ENCODE measurements around the gene OVCA2. TPM values are rescaled to one million over a fixed set of nuclear protein-coding genes. Genes with fewer than 3 reads are reported as not detected.
"Not testable (repeated sequence)": the region's sequence is repeated elsewhere in the genome, so short reads cannot be mapped to it uniquely, and the experiment has no call there.

Gene OVCA2
- total RNA-seq, 2 experiments from 2014 or later = 22.7 to 24.7 TPM

- no peaks in the 10 kb centered on the region for H3K36me3 Mint-ChIP-seq (ENCODE audit: low read depth)
- no peaks in the 10 kb centered on the region for H3K9me3 Mint-ChIP-seq
- no peaks in the 10 kb centered on the region for H3K4me1 Mint-ChIP-seq (ENCODE audit: low read depth)
- H3K27me3 Mint-ChIP-seq (ENCODE audit: low read depth) = peaks cover 11% of the 10 kb centered on the region
- no peak overlapping the region for H3K4me3 Mint-ChIP-seq
- H3K27ac Mint-ChIP-seq = no peak overlapping the region
- CTCF ChIA-PET = no interaction called here
- DNase-seq = no peak
- intact Hi-C loops (cut with micrococcal nuclease) = no loop called here
These were observed 38.3 kb upstream of the OVCA2 start for GRCh38 chr17:2003525-2003924.

GRCh38 chr17:2004435-2004952 lies 37.3 kb upstream of the OVCA2 start:
- no peak for DNase-seq
- intact Hi-C loops (cut with micrococcal nuclease) = no loop called here
- H3K27ac Mint-ChIP-seq = no peak overlapping the region
- no peaks in the 10 kb centered on the region for H3K9me3 Mint-ChIP-seq
- CTCF ChIA-PET = no interaction called here
- no peak overlapping the region for H3K4me3 Mint-ChIP-seq
- H3K27me3 Mint-ChIP-seq (ENCODE audit: low read depth) = peaks cover 3% of the 10 kb centered on the region
- H3K4me1 Mint-ChIP-seq (ENCODE audit: low read depth) = no peaks in the 10 kb centered on the region
- H3K36me3 Mint-ChIP-seq (ENCODE audit: low read depth) = no peaks in the 10 kb centered on the region

- CTCF ChIA-PET = no interaction called here
- H3K9me3 Mint-ChIP-seq = no peaks in the 10 kb centered on the region
- DNase-seq = no peak
- H3K27me3 Mint-ChIP-seq (ENCODE audit: low read depth) = peaks cover 3% of the 10 kb centered on the region
- no peak overlapping the region for H3K4me3 Mint-ChIP-seq
- no peak overlapping the region for H3K27ac Mint-ChIP-seq
- no peaks in the 10 kb centered on the region for H3K36me3 Mint-ChIP-seq (ENCODE audit: low read depth)
- no peaks in the 10 kb centered on the region for H3K4me1 Mint-ChIP-seq (ENCODE audit: low read depth)
- intact Hi-C loops (cut with micrococcal nuclease) = no loop called here
These were observed 33.3 kb upstream of the OVCA2 start for GRCh38 chr17:2008332-2009126.

- CTCF ChIA-PET = interaction anchor here (0.7 to 1.0 kb wide), 2 partner anchors 9 to 37 kb away, joined by 3 read pairs; no protein-coding TSS in a partner anchor
- Mint-ChIP-seq H3K9me3 (no peaks in the 10 kb centered on the region), H3K36me3 (ENCODE audit: low read depth) (no peaks in the 10 kb centered on the region), H3K27me3 (ENCODE audit: low read depth) (peaks cover 6% of the 10 kb centered on the region), H3K4me1 (ENCODE audit: low read depth) (no peaks in the 10 kb centered on the region), H3K27ac (no peak overlapping the region), H3K4me3 (no peak overlapping the region)
- DNase-seq = no peak
- intact Hi-C loops (cut with micrococcal nuclease) = no loop called here
These were observed 32.1 kb upstream of the OVCA2 start for GRCh38 chr17:2009737-2010136.

- no peak overlapping the region for H3K27ac Mint-ChIP-seq
- H3K9me3 Mint-ChIP-seq = no peaks in the 10 kb centered on the region
- H3K36me3 Mint-ChIP-seq (ENCODE audit: low read depth) = no peaks in the 10 kb centered on the region
- H3K4me1 Mint-ChIP-seq (ENCODE audit: low read depth) = no peaks in the 10 kb centered on the region
- peaks cover 7% of the 10 kb centered on the region for H3K27me3 Mint-ChIP-seq (ENCODE audit: low read depth)
- intact Hi-C loops (cut with micrococcal nuclease) = no loop called here
- DNase-seq = no peak
- H3K4me3 Mint-ChIP-seq = no peak overlapping the region
- CTCF ChIA-PET = interaction anchor here (0.6 kb wide), 1 partner anchor 131 kb away, joined by 3 read pairs; no protein-coding TSS in a partner anchor
These were observed 30.1 kb upstream of the OVCA2 start for GRCh38 chr17:2011411-2012371.

GRCh38 chr17:2012499-2012898 lies 29.3 kb upstream of the OVCA2 start:
- Mint-ChIP-seq H3K4me1 (ENCODE audit: low read depth) (no peaks in the 10 kb centered on the region), H3K27ac (no peak overlapping the region), H3K9me3 (no peaks in the 10 kb centered on the region), H3K4me3 (no peak overlapping the region), H3K27me3 (ENCODE audit: low read depth) (peaks cover 7% of the 10 kb centered on the region), H3K36me3 (ENCODE audit: low read depth) (no peaks in the 10 kb centered on the region)
- DNase-seq = no peak
- CTCF ChIA-PET = no interaction called here
- intact Hi-C loops (cut with micrococcal nuclease) = no loop called here

GRCh38 chr17:2013220-2013993 lies 28.4 kb upstream of the OVCA2 start:
- H3K36me3 Mint-ChIP-seq (ENCODE audit: low read depth); H3K4me1 Mint-ChIP-seq (ENCODE audit: low read depth); H3K4me3 Mint-ChIP-seq; H3K27ac Mint-ChIP-seq; H3K9me3 Mint-ChIP-seq; DNase-seq; intact Hi-C loops (cut with micrococcal nuclease); CTCF ChIA-PET; H3K27me3 Mint-ChIP-seq (ENCODE audit: low read depth): not testable (repeated sequence)

GRCh38 chr17:2013994-2014317 lies 27.9 kb upstream of the OVCA2 start:
- Mint-ChIP-seq H3K27me3 (ENCODE audit: low read depth) (peaks cover 7% of the 10 kb centered on the region), H3K4me3 (no peak overlapping the region), H3K36me3 (ENCODE audit: low read depth) (no peaks in the 10 kb centered on the region), H3K27ac (no peak overlapping the region), H3K4me1 (ENCODE audit: low read depth) (no peaks in the 10 kb centered on the region), H3K9me3 (no peaks in the 10 kb centered on the region)
- intact Hi-C loops (cut with micrococcal nuclease) = no loop called here
- CTCF ChIA-PET = no interaction called here
- no peak for DNase-seq

- H3K9me3 Mint-ChIP-seq = no peaks in the 10 kb centered on the region
- intact Hi-C loops (cut with micrococcal nuclease) = no loop called here
- H3K36me3 Mint-ChIP-seq (ENCODE audit: low read depth) = no peaks in the 10 kb centered on the region
- DNase-seq = no peak
- CTCF ChIA-PET = no interaction called here
- H3K27ac Mint-ChIP-seq = no peak overlapping the region
- H3K4me3 Mint-ChIP-seq = no peak overlapping the region
- no peaks in the 10 kb centered on the region for H3K4me1 Mint-ChIP-seq (ENCODE audit: low read depth)
- peaks cover 7% of the 10 kb centered on the region for H3K27me3 Mint-ChIP-seq (ENCODE audit: low read depth)
These were observed 26.5 kb upstream of the OVCA2 start for GRCh38 chr17:2015314-2015713.

- no peak overlapping the region for H3K27ac Mint-ChIP-seq
- no peaks in the 10 kb centered on the region for H3K9me3 Mint-ChIP-seq
- H3K4me3 Mint-ChIP-seq = no peak overlapping the region
- intact Hi-C loops (cut with micrococcal nuclease) = no loop called here
- H3K27me3 Mint-ChIP-seq (ENCODE audit: low read depth) = peaks cover 7% of the 10 kb centered on the region
- H3K36me3 Mint-ChIP-seq (ENCODE audit: low read depth) = no peaks in the 10 kb centered on the region
- no peaks in the 10 kb centered on the region for H3K4me1 Mint-ChIP-seq (ENCODE audit: low read depth)
- no peak for DNase-seq
- CTCF ChIA-PET = no interaction called here
These were observed 25.3 kb upstream of the OVCA2 start for GRCh38 chr17:2016494-2016893.

GRCh38 chr17:2017274-2017941 lies 24.4 kb upstream of the OVCA2 start:
- no peak for DNase-seq
- H3K36me3 Mint-ChIP-seq (ENCODE audit: low read depth) = no peaks in the 10 kb centered on the region
- no peak overlapping the region for H3K27ac Mint-ChIP-seq
- intact Hi-C loops (cut with micrococcal nuclease) = no loop called here
- H3K4me1 Mint-ChIP-seq (ENCODE audit: low read depth) = no peaks in the 10 kb centered on the region
- H3K4me3 Mint-ChIP-seq = no peak overlapping the region
- CTCF ChIA-PET = no interaction called here
- peaks cover 6% of the 10 kb centered on the region for H3K27me3 Mint-ChIP-seq (ENCODE audit: low read depth)
- no peaks in the 10 kb centered on the region for H3K9me3 Mint-ChIP-seq

Data from activated naive CD4-positive, alpha-beta T cell treated with anti-CD3 and anti-CD28 coated beads for 36 hours (primary cell).